HEK293 (cell line): Measurements from ENCODE around the gene LAMB4.
A peak's percentile ranks its signal among the peaks of the same experiment; 100 is the strongest.

ENCODE experiments used
- ELK4 ChIP-seq: IDR thresholded peaks from 2 replicates; pipeline ENCODE4 v1.6.1; 2011; ENCODE audit warnings: mild to moderate bottlenecking, low read depth, low read length, borderline replicate concordance
- FEZF1 ChIP-seq: fragments of 450-650 bp; formaldehyde crosslinking; IDR thresholded peaks from 2 replicates; pipeline ENCODE4 v1.5.1; 2016; ENCODE audit warnings: missing biosample characterization, missing genetic modification characterization
- GLI2 ChIP-seq: fragments of 450-650 bp; formaldehyde crosslinking; IDR thresholded peaks from 2 replicates; pipeline ENCODE4; 2017; ENCODE audit warnings: missing biosample characterization, missing genetic modification characterization, low read depth, borderline replicate concordance
- HOXC10 ChIP-seq: sonication (generic); formaldehyde crosslinking; IDR thresholded peaks from 2 replicates; pipeline ENCODE4 v1.8.1; 2023; ENCODE audit warnings: mild to moderate bottlenecking, missing genetic modification reagents
- IKZF3 ChIP-seq: fragments of 450-650 bp; IDR thresholded peaks from 2 replicates; pipeline ENCODE4 v1.5.0; 2018; ENCODE audit warnings: missing biosample characterization, mild to moderate bottlenecking, missing genetic modification characterization, moderate library complexity
- REST ChIP-seq: fragments of 450-650 bp; formaldehyde crosslinking; IDR thresholded peaks from 2 replicates; pipeline ENCODE4 v1.5.1; 2016; ENCODE audit warnings: missing biosample characterization, missing genetic modification characterization
- SETDB1 ChIP-seq: IDR thresholded peaks from one replicate; pipeline ENCODE4 v1.6.1; 2017; ENCODE audit warnings: mild to moderate bottlenecking, low read length, moderate library complexity, mixed read lengths; ENCODE audit not compliant: insufficient read length
- ZBTB20 ChIP-seq: fragments of 450-650 bp; formaldehyde crosslinking; IDR thresholded peaks from 2 replicates; pipeline ENCODE4 v1.5.1; 2016; ENCODE audit warnings: missing biosample characterization, missing genetic modification characterization
- ZBTB44 ChIP-seq: fragments of 450-650 bp; IDR thresholded peaks from 2 replicates; pipeline ENCODE4 v1.5.1; 2018; ENCODE audit warnings: missing biosample characterization, mild to moderate bottlenecking, missing genetic modification characterization
- ZNF157 ChIP-seq: fragments of 450-650 bp; formaldehyde crosslinking; IDR thresholded peaks from 2 replicates; pipeline ENCODE4 v1.5.1; 2016; ENCODE audit warnings: missing biosample characterization, missing genetic modification characterization
- ZNF16 ChIP-seq: fragments of 450-650 bp; formaldehyde crosslinking; IDR thresholded peaks from 2 replicates; pipeline ENCODE4 v1.5.1; 2016; ENCODE audit warnings: low read depth, missing biosample characterization, missing genetic modification characterization
- ZNF19 ChIP-seq: fragments of 450-650 bp; formaldehyde crosslinking; IDR thresholded peaks from 2 replicates; pipeline ENCODE4; 2016; ENCODE audit warnings: missing biosample characterization, missing genetic modification characterization, low read depth
- ZNF221 ChIP-seq: fragments of 450-650 bp; formaldehyde crosslinking; IDR thresholded peaks from 2 replicates; pipeline ENCODE4 v1.5.1; 2017; ENCODE audit warnings: missing biosample characterization, missing genetic modification characterization, borderline replicate concordance
- ZNF266 ChIP-seq: fragments of 450-650 bp; formaldehyde crosslinking; IDR thresholded peaks from 2 replicates; pipeline ENCODE4 v1.5.1; 2016; ENCODE audit warnings: missing biosample characterization, missing genetic modification characterization, low read depth
- ZNF274 ChIP-seq, 2 experiments: fragments of 200-500 bp in 1 of 2; fragments of 450-650 bp in 1 of 2; sonication (Bioruptor generic) in 1 of 2; formaldehyde crosslinking in 1 of 2; IDR thresholded peaks; 2 replicates each; pipeline versions ENCODE4 v1.5.1 to v1.6.1; 2014 to 2016; ENCODE audit warnings: borderline replicate concordance in 1 of 2, inconsistent platforms in 1 of 2, low read length in 1 of 2, missing biosample characterization in 1 of 2, missing genetic modification characterization in 1 of 2
- ZNF423 ChIP-seq: fragments of 450-650 bp; formaldehyde crosslinking; IDR thresholded peaks from 2 replicates; pipeline ENCODE4 v1.5.1; 2016; ENCODE audit warnings: missing biosample characterization, missing genetic modification characterization
- ZNF433 ChIP-seq: fragments of 450-650 bp; formaldehyde crosslinking; IDR thresholded peaks from 2 replicates; pipeline ENCODE4 v1.5.1; 2016; ENCODE audit warnings: missing biosample characterization, missing genetic modification characterization, low read depth
- ZNF473 ChIP-seq: fragments of 450-650 bp; formaldehyde crosslinking; IDR thresholded peaks from 2 replicates; pipeline ENCODE4 v1.5.1; 2017; ENCODE audit warnings: missing biosample characterization, missing genetic modification characterization
- ZNF48 ChIP-seq: fragments of 450-650 bp; formaldehyde crosslinking; IDR thresholded peaks from 2 replicates; pipeline ENCODE4 v1.5.1; 2016; ENCODE audit warnings: missing biosample characterization, missing genetic modification characterization
- ZNF488 ChIP-seq: fragments of 450-650 bp; formaldehyde crosslinking; IDR thresholded peaks from 2 replicates; pipeline ENCODE4 v1.5.1; 2016; ENCODE audit warnings: missing biosample characterization, missing genetic modification characterization
- ZNF510 ChIP-seq: fragments of 450-650 bp; formaldehyde crosslinking; IDR thresholded peaks from 2 replicates; pipeline ENCODE4 v1.5.1; 2018; ENCODE audit warnings: mild to moderate bottlenecking, missing genetic modification characterization, missing biosample characterization; ENCODE audit not compliant: insufficient replicate concordance
- ZNF549 ChIP-seq: fragments of 450-650 bp; IDR thresholded peaks from 2 replicates; pipeline ENCODE4 v1.5.1; 2018; ENCODE audit warnings: missing biosample characterization, missing genetic modification characterization, mild to moderate bottlenecking, inconsistent platforms, moderate library complexity
- ZNF560 ChIP-seq: fragments of 450-650 bp; formaldehyde crosslinking; IDR thresholded peaks from 2 replicates; pipeline ENCODE4 v1.5.1; 2017; ENCODE audit warnings: missing biosample characterization, missing genetic modification characterization, borderline replicate concordance
- ZNF600 ChIP-seq: fragments of 450-650 bp; formaldehyde crosslinking; IDR thresholded peaks from 2 replicates; pipeline ENCODE4 v1.5.1; 2016; ENCODE audit warnings: missing biosample characterization, missing genetic modification characterization
- ZNF645 ChIP-seq: fragments of 450-650 bp; formaldehyde crosslinking; IDR thresholded peaks from 2 replicates; pipeline ENCODE4; 2016; ENCODE audit warnings: missing biosample characterization, missing genetic modification characterization
- ZNF660 ChIP-seq: fragments of 450-650 bp; IDR thresholded peaks from 2 replicates; pipeline ENCODE4 v1.5.1; 2018; ENCODE audit warnings: missing biosample characterization, mild to moderate bottlenecking, missing genetic modification characterization
- ZNF664 ChIP-seq: fragments of 450-650 bp; formaldehyde crosslinking; IDR thresholded peaks from 2 replicates; pipeline ENCODE4 v1.5.1; 2016; ENCODE audit warnings: missing biosample characterization, missing genetic modification characterization
- ZNF701 ChIP-seq: fragments of 450-650 bp; formaldehyde crosslinking; IDR thresholded peaks from 2 replicates; pipeline ENCODE4 v1.5.1; 2016; ENCODE audit warnings: missing biosample characterization, missing genetic modification characterization
- ZNF76 ChIP-seq: fragments of 450-650 bp; formaldehyde crosslinking; IDR thresholded peaks from 2 replicates; pipeline ENCODE4; 2016; ENCODE audit warnings: low read depth, missing biosample characterization, missing genetic modification characterization, borderline replicate concordance
- ZNF843 ChIP-seq: fragments of 450-650 bp; formaldehyde crosslinking; IDR thresholded peaks from 2 replicates; pipeline ENCODE4 v1.5.1; 2016; ENCODE audit warnings: missing biosample characterization, missing genetic modification characterization
- ZSCAN16 ChIP-seq: fragments of 450-650 bp; formaldehyde crosslinking; IDR thresholded peaks from 2 replicates; pipeline ENCODE4 v1.5.1; 2016; ENCODE audit warnings: missing biosample characterization, missing genetic modification characterization

Gene LAMB4

GRCh38 chr7:108014747-108015682 is 115.1 kb downstream of the LAMB4 start (continued):
- no peak for TF ChIP-seq ZSCAN16 (tag by site-specific recombination)
- no peak for TF ChIP-seq ZNF473 (tag by site-specific recombination)
- peak; percentile 71 for TF ChIP-seq IKZF3
- no peak for TF ChIP-seq ZBTB44 (tag by site-specific recombination)
- TF ChIP-seq ZNF157 (tag by site-specific recombination), result no peak
- TF ChIP-seq ZNF48 (tag by site-specific recombination), result no peak
- TF ChIP-seq ELK4, result no peak
- peak; percentile 63; the same call in 1 of the 2 replicates for TF ChIP-seq ZNF843 (tag by site-specific recombination)
- TF ChIP-seq REST (tag by site-specific recombination), result no peak
- no peak for TF ChIP-seq ZNF16 (tag by site-specific recombination)
- no peak for TF ChIP-seq ZNF701 (tag by site-specific recombination)
- TF ChIP-seq ZNF423 (tag by site-specific recombination), result no peak
- no peak for TF ChIP-seq ZNF19 (tag by site-specific recombination)
- no peak for TF ChIP-seq ZNF221 (tag by site-specific recombination)
- TF ChIP-seq ZNF660 (tag by site-specific recombination), result no peak
- TF ChIP-seq HOXC10 (CRISPR knock-in tag), result no peak
- TF ChIP-seq ZNF76, result no peak
- TF ChIP-seq ZNF488 (tag by site-specific recombination), result no peak
- TF ChIP-seq ZNF664, result no peak
- no peak for TF ChIP-seq ZNF510 (tag by site-specific recombination)
- peak; percentile 49; the same call in 1 of the 2 replicates for TF ChIP-seq FEZF1 (tag by site-specific recombination)
- no peak for TF ChIP-seq SETDB1
- TF ChIP-seq ZNF549 (tag by site-specific recombination), result no peak
- TF ChIP-seq ZNF560 (tag by site-specific recombination), result no peak
- TF ChIP-seq ZNF600 (tag by site-specific recombination), result 0 out of 2 replicates have a peak, but pooled peaks have one; percentile 8
- TF ChIP-seq ZNF645 (tag by site-specific recombination), result no peak
- peak; percentile 68; the same call in 1 of the 2 replicates for TF ChIP-seq GLI2 (tag by site-specific recombination)
- peak; percentile 95 for TF ChIP-seq ZBTB20
- no peak for TF ChIP-seq ZNF433 (tag by site-specific recombination)
- TF ChIP-seq ZNF266 (tag by site-specific recombination), result no peak
- TF ChIP-seq ZNF274 (IDR thresholded peaks at IDR 0.05; ENCODE audit: low read length), result no peak
- TF ChIP-seq ZNF274 (tag by site-specific recombination; IDR thresholded peaks at IDR 0.05; ENCODE audit: borderline replicate concordance), result no peak
